Jurkat, Clone E6-1 (cell line): ENCODE measurements around the gene FOXO1.

Experiments
- DNase-seq: peaks from one replicate; pipeline ENCODE4 v3.0.0-alpha.2; 2011; ENCODE audit warnings: low read depth, low spot score
- H3K4me3 ChIP-seq: 2 replicates; pipeline ENCODE4 v1.5.1; 2011; ENCODE audit warnings: mild to moderate bottlenecking, low read length, control low read depth, moderate library complexity

The FOXO1 gene

GRCh38 chr13:40535345-40535836, 131.1 kb downstream of the FOXO1 start:
- DNase-seq: no peak
- H3K4me3 ChIP-seq: no peak overlapping the region

GRCh38 chr13:40534456-40534855, 132.0 kb downstream of the FOXO1 start:
- no peak for DNase-seq
- no peak overlapping the region for H3K4me3 ChIP-seq

GRCh38 chr13:40533072-40533471, 133.4 kb downstream of the FOXO1 start:
- no peak overlapping the region for H3K4me3 ChIP-seq
- DNase-seq: no peak

GRCh38 chr13:40530961-40531360, 135.5 kb downstream of the FOXO1 start:
- H3K4me3 ChIP-seq: no peak overlapping the region
- DNase-seq: no peak

GRCh38 chr13:40528881-40529280, 137.6 kb downstream of the FOXO1 start:
- DNase-seq: no peak
- no peak overlapping the region for H3K4me3 ChIP-seq

- no peak overlapping the region for H3K4me3 ChIP-seq
- DNase-seq: no peak
Observed at GRCh38 chr13:40527914-40528313, 138.5 kb downstream of the FOXO1 start.

GRCh38 chr13:40522282-40522681, 144.2 kb downstream of the FOXO1 start:
- no peak for DNase-seq
- H3K4me3 ChIP-seq: no peak overlapping the region

- DNase-seq: no peak
- H3K4me3 ChIP-seq: no peak overlapping the region
Observed at GRCh38 chr13:40520916-40521315, 145.5 kb downstream of the FOXO1 start.

GRCh38 chr13:40519637-40520036, 146.8 kb downstream of the FOXO1 start:
- no peak for DNase-seq
- H3K4me3 ChIP-seq: no peak overlapping the region

- DNase-seq: no peak
- H3K4me3 ChIP-seq: no peak overlapping the region
Observed at GRCh38 chr13:40518481-40518882, 148.0 kb downstream of the FOXO1 start.

- no peak overlapping the region for H3K4me3 ChIP-seq
- DNase-seq: no peak
Observed at GRCh38 chr13:40517486-40518480, 148.7 kb downstream of the FOXO1 start.

- H3K4me3 ChIP-seq: no peak overlapping the region
- no peak for DNase-seq
Observed at GRCh38 chr13:40515702-40516101, 150.7 kb downstream of the FOXO1 start.

GRCh38 chr13:40514802-40515201, 151.6 kb downstream of the FOXO1 start:
- no peak overlapping the region for H3K4me3 ChIP-seq

GRCh38 chr13:40509876-40510275, 156.6 kb downstream of the FOXO1 start:
- H3K4me3 ChIP-seq: no peak overlapping the region
- DNase-seq: no peak

More at GRCh38 chr13:40514802-40515201, 151.6 kb downstream of the FOXO1 start:
- DNase-seq: no peak

GRCh38 chr13:40508767-40509342, 157.6 kb downstream of the FOXO1 start:
- DNase-seq: no peak
- no peak overlapping the region for H3K4me3 ChIP-seq

- DNase-seq: no peak
- no peak overlapping the region for H3K4me3 ChIP-seq
Observed at GRCh38 chr13:40508127-40508526, 158.3 kb downstream of the FOXO1 start.

GRCh38 chr13:40506592-40507446, 159.6 kb downstream of the FOXO1 start:
- H3K4me3 ChIP-seq: no peak overlapping the region
- no peak for DNase-seq
